Trophoblast cell (in vitro differentiated cells and primary cell): ENCODE data around the gene AKAP6.

Source experiments
- DNase-seq, 2 donors: peaks; one replicate each; pipeline ENCODE4 v3.0.0-alpha.2; 2016
- H2AFZ ChIP-seq: 2 replicates; pipeline ENCODE4 v1.6.1; 2013; ENCODE audit warnings: low read length, moderate library complexity, mild to moderate bottlenecking; ENCODE audit not compliant: insufficient read depth, poor library complexity
- H2AK5ac ChIP-seq: 2 replicates; pipeline ENCODE4 v1.6.1; 2013; ENCODE audit warnings: mild to moderate bottlenecking, low read length
- H2BK120ac ChIP-seq: 2 replicates; pipeline ENCODE4 v1.6.1; 2013; ENCODE audit warnings: low read length, mild to moderate bottlenecking, moderate library complexity; ENCODE audit not compliant: insufficient read depth, poor library complexity
- H2BK12ac ChIP-seq: 2 replicates; pipeline ENCODE4 v1.6.1; 2013; ENCODE audit warnings: mild to moderate bottlenecking, low read length, moderate library complexity
- H2BK5ac ChIP-seq: 2 replicates; pipeline ENCODE4 v1.6.1; 2013; ENCODE audit warnings: low read length, low read depth, moderate library complexity, mild to moderate bottlenecking; ENCODE audit not compliant: poor library complexity
- H3K14ac ChIP-seq: 2 replicates; pipeline ENCODE4 v1.6.1; 2013; ENCODE audit warnings: mild to moderate bottlenecking, low read length
- H3K18ac ChIP-seq: 2 replicates; pipeline ENCODE4 v1.6.1; 2013; ENCODE audit warnings: mild to moderate bottlenecking, low read length
- H3K23ac ChIP-seq: 2 replicates; pipeline ENCODE4 v1.6.1; 2013; ENCODE audit warnings: low read length
- H3K27ac ChIP-seq: 2 replicates; pipeline ENCODE4 v1.5.1; 2013; ENCODE audit warnings: low read depth, mild to moderate bottlenecking, inconsistent platforms, low read length, moderate library complexity
- H3K27me3 ChIP-seq: 2 replicates; pipeline ENCODE4 v1.6.1; 2013; ENCODE audit warnings: inconsistent platforms, mild to moderate bottlenecking, low read length, moderate library complexity; ENCODE audit not compliant: insufficient read depth
- H3K36me3 ChIP-seq, 2 experiments: 1 replicate in 1 of 2; 2 replicates in 1 of 2; pipeline ENCODE4 v1.6.1; 2013; ENCODE audit warnings: low read length in 2 of 2, mild to moderate bottlenecking in 2 of 2, moderate library complexity in 1 of 2; ENCODE audit not compliant: insufficient read depth in 2 of 2, control insufficient read depth in 1 of 2
- H3K4ac ChIP-seq: 2 replicates; pipeline ENCODE4 v1.6.1; 2013; ENCODE audit warnings: low read depth, mild to moderate bottlenecking, low read length, moderate library complexity
- H3K4me1 ChIP-seq, 2 experiments: 1 replicate in 1 of 2; 2 replicates in 1 of 2; pipeline ENCODE4 v1.6.1; 2013; ENCODE audit warnings: low read length in 2 of 2, mild to moderate bottlenecking in 2 of 2, moderate library complexity in 1 of 2; ENCODE audit not compliant: insufficient read depth in 2 of 2, control insufficient read depth in 1 of 2
- H3K4me2 ChIP-seq: 2 replicates; pipeline ENCODE4 v1.6.1; 2013; ENCODE audit warnings: inconsistent platforms, mild to moderate bottlenecking, low read length, moderate library complexity
- H3K4me3 ChIP-seq: 2 replicates; pipeline ENCODE4 v1.5.1; 2013; ENCODE audit warnings: mild to moderate bottlenecking, low read depth, low read length, inconsistent platforms
- H3K79me1 ChIP-seq: one replicate; pipeline ENCODE4 v1.6.1; 2013; ENCODE audit warnings: low read length
- H3K79me2 ChIP-seq: 2 replicates; pipeline ENCODE4 v1.6.1; 2013; ENCODE audit warnings: low read length, mild to moderate bottlenecking; ENCODE audit not compliant: control insufficient read depth, insufficient read depth, poor library complexity
- H3K9ac ChIP-seq: 2 replicates; pipeline ENCODE4 v1.6.1; 2013; ENCODE audit warnings: mild to moderate bottlenecking, low read length
- H3K9me3 ChIP-seq: 2 replicates; pipeline ENCODE4 v1.6.1; 2013; ENCODE audit warnings: low read depth, mild to moderate bottlenecking, control low read depth, inconsistent platforms, low read length; ENCODE audit not compliant: insufficient read depth
- H4K12ac ChIP-seq: 2 replicates; pipeline ENCODE4 v1.6.1; 2013; ENCODE audit warnings: low read depth, mild to moderate bottlenecking, low read length, moderate library complexity
- H4K8ac ChIP-seq: 2 replicates; pipeline ENCODE4 v1.6.1; 2013; ENCODE audit warnings: low read depth, mild to moderate bottlenecking, low read length, moderate library complexity
- H4K91ac ChIP-seq: one replicate; pipeline ENCODE4 v1.6.1; 2013; ENCODE audit warnings: low read depth, mild to moderate bottlenecking, low read length, moderate library complexity
- WGBS: extraction: QIAGEN DNeasy Blood & Tissue Kit; methylation state at CpG from one replicate; pipeline ENCODE4 v1.1.7; 2013; ENCODE audit warnings: missing lambda C conversion rate; ENCODE audit not compliant: insufficient read length, insufficient coverage; ENCODE audit errors: extremely low coverage; 5-methylcytosine and 5-hydroxymethylcytosine counted together

Gene AKAP6

DNA sequence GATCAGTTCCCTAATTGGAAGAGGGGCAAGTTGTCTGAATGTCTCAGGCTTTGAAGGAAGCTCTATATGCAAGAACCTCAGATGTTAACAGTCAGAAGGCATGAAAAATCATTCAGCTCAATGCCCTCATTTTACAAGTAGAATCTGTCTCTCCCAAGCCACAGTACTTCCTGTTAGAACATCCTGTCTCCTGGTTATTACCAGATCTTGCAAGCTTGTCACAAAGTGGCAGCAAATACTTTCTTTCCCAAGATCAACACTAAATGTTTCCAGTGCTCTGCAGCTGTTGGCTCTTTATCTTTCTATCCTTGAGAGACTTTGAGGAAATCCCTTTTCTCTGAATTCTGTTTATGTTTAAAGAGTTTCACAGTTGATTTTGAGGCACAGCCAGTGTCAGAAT is 235.5 kb downstream of the AKAP6 start:
- Histone ChIP-seq H2AFZ (no peak overlapping the region), H3K4ac (no peak overlapping the region), H2AK5ac (no peak overlapping the region)

DNA sequence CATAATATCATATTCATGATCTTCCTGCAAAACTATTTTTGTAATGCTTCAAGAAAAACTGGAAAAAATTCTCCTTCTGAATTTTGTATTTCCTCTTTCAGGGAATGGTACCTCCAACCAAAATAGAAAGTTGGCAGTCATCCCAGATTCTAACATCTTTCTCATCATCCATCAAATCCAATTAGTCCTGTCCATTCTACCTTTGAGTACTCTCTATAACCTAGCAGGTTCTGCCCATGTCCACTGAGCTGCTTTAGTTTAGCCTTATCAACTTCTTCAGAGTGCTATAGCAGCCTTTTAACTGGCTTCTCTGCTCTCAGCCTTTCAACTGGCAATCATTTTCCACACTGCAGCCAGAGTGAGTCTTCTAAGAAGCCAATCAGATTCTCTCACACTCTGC is 236.2 kb downstream of the AKAP6 start:
- no peak overlapping the region for H3K14ac ChIP-seq
- no peak overlapping the region for H3K18ac ChIP-seq
- H3K27me3 ChIP-seq = no peaks in the 10 kb centered on the region
- H3K79me2 ChIP-seq = no peaks in the 10 kb centered on the region
- no peak overlapping the region for H3K23ac ChIP-seq
- H2AFZ ChIP-seq = no peak overlapping the region
- no peaks in the 10 kb centered on the region for H3K9me3 ChIP-seq
- no peak overlapping the region for H3K4me3 ChIP-seq
- H3K4me1 ChIP-seq = peaks cover 0 to 3% of the 10 kb centered on the region in 2 experiments
- no peak overlapping the region for H2BK120ac ChIP-seq
- no peak overlapping the region for H3K9ac ChIP-seq
- H2BK5ac ChIP-seq = no peak overlapping the region
- no peak overlapping the region for H4K12ac ChIP-seq
- H2BK12ac ChIP-seq = no peak overlapping the region
- no peak overlapping the region for H4K91ac ChIP-seq
- no peak overlapping the region for H4K8ac ChIP-seq
- H3K4me2 ChIP-seq = no peak overlapping the region
- no peaks in the 10 kb centered on the region for H3K79me1 ChIP-seq
- no peaks in the 10 kb centered on the region for H3K36me3 ChIP-seq
- H3K4ac ChIP-seq = no peak overlapping the region
- H2AK5ac ChIP-seq = no peak overlapping the region
- DNase-seq = no peak
- H3K27ac ChIP-seq = no peak overlapping the region

More for the DNA sequence above, 235.5 kb downstream of the AKAP6 start:
- no peak overlapping the region for H3K14ac ChIP-seq
- no peak overlapping the region for H3K9ac ChIP-seq
- no peaks in the 10 kb centered on the region for H3K27me3 ChIP-seq
- no peak overlapping the region for H3K4me3 ChIP-seq
- no peak overlapping the region for H3K23ac ChIP-seq
- H3K79me1 ChIP-seq = no peaks in the 10 kb centered on the region
- H3K9me3 ChIP-seq = no peaks in the 10 kb centered on the region
- peaks cover 0 to 3% of the 10 kb centered on the region in 2 experiments for H3K4me1 ChIP-seq
- no peak overlapping the region for H3K27ac ChIP-seq
- no peak overlapping the region for H2BK5ac ChIP-seq
- no peak overlapping the region for H2BK12ac ChIP-seq
- H4K12ac ChIP-seq = no peak overlapping the region
- no peak overlapping the region for H3K18ac ChIP-seq
- H3K4me2 ChIP-seq = no peak overlapping the region
- no peak overlapping the region for H4K8ac ChIP-seq
- no peaks in the 10 kb centered on the region for H3K79me2 ChIP-seq
- no peak overlapping the region for H4K91ac ChIP-seq
- no peaks in the 10 kb centered on the region for H3K36me3 ChIP-seq
- no peak for DNase-seq
- H2BK120ac ChIP-seq = no peak overlapping the region

DNA sequence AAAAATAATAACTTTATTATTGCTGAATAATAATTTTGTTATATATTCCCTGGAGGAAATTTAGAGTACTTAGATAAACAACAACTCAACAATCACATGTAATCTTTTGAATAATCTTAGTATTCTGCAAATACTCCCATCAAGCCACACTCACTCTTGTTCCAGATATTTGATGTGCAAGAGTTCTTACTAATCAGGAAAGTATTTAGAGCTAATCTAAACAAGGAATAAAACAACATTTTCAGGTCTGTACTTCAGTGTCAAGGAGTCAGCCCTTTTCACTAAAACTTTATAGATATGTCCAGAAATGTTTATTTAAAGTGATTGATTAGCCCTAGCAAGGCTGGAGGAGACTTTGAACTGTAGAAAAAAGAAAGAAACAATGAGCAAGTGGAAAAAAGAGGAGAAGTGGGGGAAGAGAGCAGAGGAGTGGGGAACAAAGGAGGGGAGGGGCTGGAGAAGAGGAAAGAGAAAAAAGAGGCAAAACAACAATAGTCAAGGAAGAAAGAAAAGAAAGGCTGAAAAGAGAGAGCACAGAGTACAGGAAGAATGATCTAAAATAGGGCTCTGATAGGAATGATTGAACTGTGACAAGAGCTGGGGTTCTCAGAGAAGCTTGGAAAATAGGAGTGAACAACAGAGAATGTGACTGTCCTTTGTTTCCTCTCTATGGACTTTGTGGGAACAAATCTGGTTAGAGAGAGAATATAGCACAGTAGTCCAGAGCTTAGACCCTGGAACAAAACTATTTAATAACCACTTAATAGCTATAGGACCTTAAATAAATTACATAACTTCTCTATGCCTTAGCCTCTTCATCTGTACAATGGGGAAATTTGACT is 238.7 kb downstream of the AKAP6 start:
- Histone ChIP-seq H3K36me3 (no peaks in the 10 kb centered on the region), H3K23ac (no peak overlapping the region), H3K4me3 (no peak overlapping the region), H2AFZ (no peak overlapping the region), H3K4ac (no peak overlapping the region), H4K91ac (no peak overlapping the region), H3K79me1 (no peaks in the 10 kb centered on the region), H2BK120ac (no peak overlapping the region), H4K8ac (no peak overlapping the region), H3K9me3 (no peaks in the 10 kb centered on the region), H3K79me2 (no peaks in the 10 kb centered on the region), H3K14ac (no peak overlapping the region), H3K4me1 (peaks cover 0 to 3% of the 10 kb centered on the region in 2 experiments), H3K4me2 (no peak overlapping the region), H3K27ac (no peak overlapping the region), H3K27me3 (no peaks in the 10 kb centered on the region), H2BK5ac (no peak overlapping the region), H3K18ac (no peak overlapping the region), H3K9ac (no peak overlapping the region), H2AK5ac (no peak overlapping the region), H2BK12ac (no peak overlapping the region), H4K12ac (no peak overlapping the region)
- peak in 1 of 2 donors; percentile 3 for DNase-seq

DNA sequence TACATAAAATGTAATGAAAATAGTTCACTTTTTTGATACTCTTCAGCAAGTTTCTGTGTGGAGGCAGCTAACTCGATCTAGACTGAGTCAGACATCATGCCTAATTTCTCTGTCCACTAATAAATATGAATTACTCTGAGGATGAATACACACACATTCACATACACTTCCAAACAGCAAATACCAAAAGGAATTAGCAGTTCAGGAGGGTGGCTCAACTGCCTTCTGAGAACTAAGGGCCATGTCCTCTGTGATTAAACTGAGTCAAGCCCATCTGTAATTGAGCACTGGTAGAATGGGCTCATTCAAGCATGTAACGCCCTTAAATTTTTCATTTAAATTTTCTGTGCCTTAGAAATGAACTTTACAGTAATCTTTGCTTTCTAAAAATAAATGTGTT is 242.5 kb downstream of the AKAP6 start:
- no peaks in the 10 kb centered on the region for H3K79me1 ChIP-seq
- no peak overlapping the region for H4K8ac ChIP-seq
- no peak overlapping the region for H2BK12ac ChIP-seq
- no CpG with 5 or more reads among the region's 2 CpGs for WGBS
- H3K4ac ChIP-seq = no peak overlapping the region
- no peak overlapping the region for H4K12ac ChIP-seq
- H3K23ac ChIP-seq = no peak overlapping the region
- no peak overlapping the region for H2AFZ ChIP-seq
- H3K27ac ChIP-seq = no peak overlapping the region
- H3K18ac ChIP-seq = no peak overlapping the region
- H2AK5ac ChIP-seq = no peak overlapping the region
- H3K27me3 ChIP-seq = no peaks in the 10 kb centered on the region
- H3K14ac ChIP-seq = no peak overlapping the region
- no peak overlapping the region for H3K4me3 ChIP-seq
- H2BK120ac ChIP-seq = no peak overlapping the region
- no peaks in the 10 kb centered on the region for H3K36me3 ChIP-seq
- H3K9ac ChIP-seq = no peak overlapping the region
- no peak overlapping the region for H3K4me2 ChIP-seq
- no peak overlapping the region for H2BK5ac ChIP-seq
- no peaks in the 10 kb centered on the region for H3K4me1 ChIP-seq
- no peaks in the 10 kb centered on the region for H3K79me2 ChIP-seq
- DNase-seq = no peak
- H4K91ac ChIP-seq = no peak overlapping the region
- no peaks in the 10 kb centered on the region for H3K9me3 ChIP-seq
